Stimulated activated naive CD8-positive, alpha-beta T cell treated with anti-CD3 and anti-CD28 coated beads, Interleukin-15, Interleukin-2, amounts not matched to agents 100 U/mL and 50 U/mL, for 24 hours (primary cell): Measurements from ENCODE around the gene TSACC.

Experiments used
- ATAC-seq: fragments of 150-1000 bp; cut with Tn5 transposase; one replicate; pipeline ENCODE4 v1.10.0; 2021
- DNase-seq: peaks from one replicate; pipeline ENCODE4 v3.0.0; 2021

TSACC gene

GRCh38 chr1:156394835-156395461, 56.6 kb downstream of the TSACC start:
- no peak for ATAC-seq
- DNase-seq = no peak
